Stimulated activated CD4-positive, alpha-beta T cell treated with anti-CD3 and anti-CD28 coated beads, Interleukin-2, amount 100 ng/mL, for 48 hours (primary cell): ENCODE measurements around the gene PSMA3.

Experiments
- DNase-seq, 2 donors: peaks; one replicate each; pipeline ENCODE4 v3.0.0-alpha.2; 2020

PSMA3 gene

DNA sequence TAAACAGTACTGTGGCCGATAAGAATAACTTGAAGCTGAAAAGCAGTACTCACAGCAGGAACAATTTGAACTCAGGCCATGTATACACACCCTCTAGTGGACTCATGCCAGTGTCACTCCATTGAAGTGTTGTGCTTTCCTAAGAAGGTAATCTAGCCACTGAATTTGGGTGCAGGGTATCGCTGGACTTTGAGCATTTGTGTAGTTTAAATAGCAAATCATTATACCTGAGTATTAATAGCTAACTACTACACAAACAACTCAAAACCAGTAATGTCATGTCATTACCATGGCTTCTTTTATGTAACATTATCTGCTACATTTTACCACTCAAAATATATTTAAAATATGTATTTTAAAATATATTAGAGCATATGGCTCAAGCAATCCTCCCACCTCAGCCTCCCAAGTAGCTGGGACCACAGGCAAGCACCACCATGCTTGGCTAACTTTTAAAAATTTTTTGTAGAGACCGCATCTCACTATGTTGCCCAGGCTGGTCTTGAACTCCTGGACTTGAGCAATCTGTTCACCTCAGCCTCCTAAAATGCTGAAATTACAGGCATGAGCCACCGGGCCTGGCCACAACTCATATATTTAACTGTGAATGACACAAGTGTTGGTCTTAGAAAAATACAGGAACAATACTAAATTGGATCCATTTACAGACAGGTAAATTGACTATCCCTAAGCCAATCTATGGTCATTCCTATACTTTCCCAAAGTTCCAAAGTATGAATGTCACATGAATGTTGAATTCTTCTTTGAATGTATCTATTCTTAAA is 28.1 kb downstream of the PSMA3 start:
- DNase-seq = no peak

DNA sequence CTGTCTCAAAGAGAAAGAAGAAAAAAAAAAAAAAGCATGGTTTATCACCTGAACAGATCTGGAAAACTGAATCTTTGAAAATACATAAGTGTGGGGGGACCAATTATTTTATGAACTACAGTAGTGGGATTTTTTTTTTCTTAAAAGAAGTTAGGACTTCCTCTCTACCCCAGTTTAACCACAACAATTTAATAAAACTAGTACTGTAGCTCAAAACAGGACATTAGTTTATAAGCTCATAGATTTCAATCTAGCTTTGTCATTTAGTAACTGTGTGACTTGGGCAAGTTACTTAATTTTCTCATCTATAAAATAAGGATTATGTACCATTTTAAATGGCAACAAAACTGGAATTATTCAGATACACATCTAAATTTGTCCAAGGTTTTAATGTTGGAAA is 30.2 kb downstream of the PSMA3 start:
- no peak for DNase-seq

GRCh38 chr14:58275527-58276190 is 31.0 kb downstream of the PSMA3 start:
- no peak for DNase-seq

GRCh38 chr14:58276208-58276607 is 31.6 kb downstream of the PSMA3 start:
- no peak for DNase-seq

DNA sequence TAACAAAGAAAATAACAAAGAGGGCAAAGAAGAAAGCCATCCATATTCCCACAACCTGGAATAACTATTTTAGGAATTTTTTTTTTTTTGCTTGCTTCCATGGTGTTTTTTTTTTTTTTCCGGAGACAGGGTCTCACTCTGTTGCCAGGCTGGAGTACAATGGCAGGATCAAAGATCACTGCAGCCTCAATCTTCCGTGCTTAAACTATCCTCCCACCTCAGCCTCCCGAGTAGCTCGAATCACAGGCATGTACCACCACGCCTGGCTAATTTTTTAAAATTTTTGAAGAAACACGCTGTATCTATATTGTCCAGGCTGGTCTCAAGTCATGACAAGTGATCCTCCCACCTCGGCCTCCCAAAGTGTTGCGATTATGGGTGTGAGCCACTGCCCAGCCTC is 33.5 kb downstream of the PSMA3 start:
- DNase-seq = no peak

DNA sequence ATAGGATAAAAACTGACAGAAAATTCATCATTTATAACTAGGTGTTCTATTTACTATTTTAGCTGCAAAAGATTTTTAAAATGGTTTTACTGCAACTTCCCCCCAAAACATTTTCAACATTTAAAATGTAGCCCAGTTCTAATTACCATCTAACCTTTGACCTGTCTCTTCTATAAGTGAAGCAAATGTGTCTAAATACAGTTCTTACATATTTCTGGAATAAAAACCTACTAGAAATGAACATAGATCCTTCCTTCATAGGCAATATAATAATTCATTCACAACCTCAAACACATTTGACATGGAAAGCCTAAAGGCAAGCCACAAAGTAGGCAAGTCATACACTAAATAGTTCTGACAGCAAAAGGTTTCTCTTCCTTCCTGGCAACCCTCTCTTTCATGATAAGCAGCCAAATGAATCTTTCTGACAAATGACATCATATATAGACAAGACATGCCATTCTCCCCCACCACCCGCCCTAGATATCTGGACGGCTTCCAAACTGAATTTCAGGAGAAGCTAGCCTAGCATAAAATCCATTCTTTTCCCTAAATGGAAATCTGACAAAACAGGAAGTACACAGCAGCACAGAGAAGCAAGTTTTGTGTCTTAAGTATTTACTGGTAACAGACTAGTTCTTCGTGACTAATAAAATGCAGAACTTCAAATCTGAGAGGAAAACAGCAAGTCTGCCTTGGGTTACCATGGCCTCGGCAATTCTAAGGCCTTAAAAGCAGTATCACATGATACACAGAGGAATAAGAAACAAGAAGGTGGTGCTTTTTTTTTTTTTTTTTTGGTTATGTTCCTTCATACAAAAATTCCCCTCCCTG is 36.5 kb downstream of the PSMA3 start:
- DNase-seq = no peak

GRCh38 chr14:58281969-58282368 is 37.3 kb downstream of the PSMA3 start:
- DNase-seq = no peak

GRCh38 chr14:58282925-58283593 is 38.4 kb downstream of the PSMA3 start:
- no peak for DNase-seq

GRCh38 chr14:58283730-58284129 is 39.1 kb downstream of the PSMA3 start:
- DNase-seq = no peak

GRCh38 chr14:58285132-58285531 is 40.5 kb downstream of the PSMA3 start:
- DNase-seq = no peak

DNA sequence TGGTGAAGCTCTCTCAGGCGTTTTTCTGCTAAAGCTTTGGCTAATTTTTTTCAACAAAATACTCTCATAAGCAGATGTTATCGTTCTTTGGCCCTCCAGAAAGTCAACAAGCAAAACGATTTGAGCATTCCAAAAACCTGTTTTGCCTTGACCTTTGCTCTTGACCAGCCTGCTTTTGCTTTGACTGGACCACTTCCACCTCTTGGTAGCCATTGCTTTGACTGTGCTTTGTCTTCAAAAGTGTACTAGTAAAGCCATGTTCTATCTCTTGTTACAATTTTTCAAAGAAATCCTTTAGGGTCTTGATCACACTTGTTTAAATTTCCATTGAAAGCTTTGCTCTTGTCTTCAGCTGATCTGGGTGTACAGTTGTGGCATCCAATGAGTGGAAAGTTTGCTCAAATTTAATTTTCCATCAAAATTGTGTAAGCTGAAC is 43.0 kb downstream of the PSMA3 start:
- no peak for DNase-seq

DNA sequence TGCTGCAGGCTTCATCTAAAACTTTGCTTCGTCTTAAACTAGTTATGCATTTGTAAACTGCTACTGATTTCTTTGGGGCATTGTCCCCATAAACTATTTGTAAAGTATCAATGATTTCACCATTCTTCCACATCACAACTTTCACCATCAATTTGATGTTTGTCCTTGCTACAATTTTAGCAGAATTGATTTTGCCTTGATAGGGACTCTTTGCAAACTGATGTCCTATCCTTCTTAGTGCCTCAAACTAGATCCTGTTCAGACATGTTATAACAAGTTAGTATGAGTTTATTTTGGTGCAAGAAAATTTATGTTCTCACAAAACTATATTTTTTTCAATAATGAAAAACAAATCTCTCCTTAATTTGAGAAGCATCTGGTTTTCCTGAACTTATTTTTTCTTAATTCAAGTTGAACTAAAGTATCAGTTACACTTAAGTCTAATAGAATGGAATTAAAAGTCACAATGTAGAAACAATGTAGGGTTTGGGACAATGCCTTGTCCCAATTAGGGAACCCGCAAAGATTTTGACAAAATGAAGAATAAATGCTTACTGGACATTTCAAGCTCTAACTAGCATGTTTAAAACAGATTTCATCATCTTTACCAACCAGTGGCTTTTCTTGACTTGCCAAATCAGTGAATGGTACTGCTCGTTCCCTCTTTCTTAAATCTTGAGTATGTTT is 43.6 kb downstream of the PSMA3 start:
- no peak for DNase-seq

- no peak for DNase-seq
Observed at GRCh38 chr14:58291646-58292045, 47.0 kb downstream of the PSMA3 start.

DNA sequence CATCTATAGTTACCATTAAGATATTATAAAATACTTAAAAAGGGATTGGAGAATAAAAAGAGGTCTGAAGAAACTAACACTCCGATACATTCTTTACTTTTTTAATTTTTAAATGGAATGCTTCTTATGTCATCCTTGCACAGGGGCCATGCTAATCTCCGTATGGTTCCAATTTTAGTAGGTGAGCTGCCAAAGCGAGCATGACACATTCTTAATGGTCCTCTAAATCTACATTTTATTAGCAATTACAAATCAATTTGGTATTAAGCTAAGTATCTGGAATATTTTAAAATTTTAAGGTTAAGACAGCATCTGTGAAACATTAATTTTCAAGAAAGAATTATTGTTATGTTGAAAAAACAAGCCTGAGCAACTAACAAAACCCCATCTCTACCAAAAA is 47.5 kb downstream of the PSMA3 start:
- no peak for DNase-seq

GRCh38 chr14:58294201-58294600 is 49.6 kb downstream of the PSMA3 start:
- no peak for DNase-seq

DNA sequence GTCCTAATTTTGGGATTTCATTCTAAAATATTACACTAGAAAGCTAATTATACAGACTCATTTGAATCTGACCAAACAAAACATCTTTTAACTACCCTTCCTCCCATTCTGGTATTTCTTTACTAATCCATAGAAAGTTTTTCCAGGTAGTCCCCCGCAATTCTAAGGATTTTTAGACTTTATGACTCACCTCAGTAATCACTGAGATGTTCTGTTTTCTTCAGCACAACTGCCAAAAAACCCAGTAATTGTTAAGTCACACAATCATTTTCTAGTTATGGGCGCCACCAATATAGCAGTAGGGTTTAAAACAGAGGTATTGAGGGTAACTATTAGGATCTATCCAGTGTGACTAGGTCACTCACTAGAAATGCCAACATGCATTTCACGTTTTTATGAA is 52.1 kb downstream of the PSMA3 start:
- no peak for DNase-seq

DNA sequence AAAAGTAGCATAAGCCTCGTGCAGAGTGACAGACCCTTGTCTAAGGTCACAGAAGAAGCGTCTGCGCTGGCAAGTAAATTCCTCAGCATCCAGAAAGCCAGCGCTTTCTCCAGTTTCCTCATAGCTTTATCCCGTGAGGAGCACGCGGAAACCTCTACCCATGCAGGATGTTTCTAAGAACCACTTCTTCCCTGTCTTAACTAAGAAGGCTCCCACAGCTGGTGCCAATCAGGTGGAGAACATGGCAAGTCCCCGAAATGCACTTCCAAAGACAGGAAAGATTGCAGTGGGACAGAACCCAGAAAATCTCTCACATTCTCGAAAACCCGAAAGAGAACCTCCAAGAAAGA is 52.7 kb downstream of the PSMA3 start:
- DNase-seq = peak in 1 of 2 donors; percentile 10

- DNase-seq = peak; percentile 92
Observed at GRCh38 chr14:58297762-58298476, 53.3 kb downstream of the PSMA3 start.

DNA sequence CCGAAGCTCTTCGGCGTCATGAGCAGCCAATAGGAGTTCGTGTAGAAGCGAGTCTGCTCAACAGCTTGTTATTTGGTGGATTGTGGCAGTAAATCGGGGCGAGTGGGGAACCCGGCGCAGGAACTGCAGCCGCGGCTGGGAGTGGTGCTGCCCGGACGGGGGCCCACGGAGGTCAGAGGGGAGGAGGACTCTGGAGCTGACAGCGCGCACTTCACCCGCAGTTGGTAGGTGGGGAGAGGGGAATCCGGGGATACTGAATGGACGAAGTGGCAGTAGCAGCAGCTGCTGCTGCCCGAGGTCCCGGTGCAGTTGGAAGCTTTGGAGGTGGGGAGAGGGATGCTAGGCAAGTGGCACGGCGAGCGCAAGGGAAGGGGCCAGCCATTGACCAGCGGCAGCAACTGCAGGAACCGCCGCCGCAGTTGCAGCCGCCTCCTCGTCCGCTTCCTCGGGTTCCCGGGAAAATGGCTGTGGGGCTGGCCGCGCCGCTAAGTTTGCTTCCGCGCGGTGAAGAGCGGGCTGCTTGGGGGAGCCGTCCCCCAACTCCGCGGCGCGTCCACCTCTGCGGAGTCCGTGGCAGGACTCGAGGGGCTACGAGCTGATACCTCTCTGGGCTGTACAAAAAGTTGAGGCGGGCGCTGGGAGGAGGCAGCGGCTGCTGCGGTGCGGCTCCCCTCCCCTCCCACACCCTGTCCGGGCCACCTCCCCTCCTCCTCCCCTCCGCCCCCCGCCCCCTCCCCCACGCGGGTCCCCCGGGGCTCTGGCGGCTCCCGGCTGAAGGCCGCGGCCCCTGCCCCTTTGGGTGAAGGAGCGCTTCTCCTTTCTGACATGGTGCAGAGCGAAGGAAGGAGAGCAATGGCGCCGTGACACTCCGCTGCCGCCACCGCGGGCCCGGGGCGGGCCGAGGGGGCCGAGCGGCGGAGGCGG is 54.1 kb downstream of the PSMA3 start, which contains the start of gene ARID4A:
Gene ARID4A (plus strand): TSS at position 79 of the 924 bp plus-strand sequence. CDS start 1,300 bp downstream, outside the sequence.
- DNase-seq = peak; percentile 60 to 70
